ENCODE measurements around the gene ADPRHL1. TPM values are rescaled to one million over a fixed set of nuclear protein-coding genes. Genes with fewer than 3 reads are reported as not detected.

Gene ADPRHL1
- total RNA-seq, 1 experiment from 2014 or later = 2.7 TPM

DNA sequence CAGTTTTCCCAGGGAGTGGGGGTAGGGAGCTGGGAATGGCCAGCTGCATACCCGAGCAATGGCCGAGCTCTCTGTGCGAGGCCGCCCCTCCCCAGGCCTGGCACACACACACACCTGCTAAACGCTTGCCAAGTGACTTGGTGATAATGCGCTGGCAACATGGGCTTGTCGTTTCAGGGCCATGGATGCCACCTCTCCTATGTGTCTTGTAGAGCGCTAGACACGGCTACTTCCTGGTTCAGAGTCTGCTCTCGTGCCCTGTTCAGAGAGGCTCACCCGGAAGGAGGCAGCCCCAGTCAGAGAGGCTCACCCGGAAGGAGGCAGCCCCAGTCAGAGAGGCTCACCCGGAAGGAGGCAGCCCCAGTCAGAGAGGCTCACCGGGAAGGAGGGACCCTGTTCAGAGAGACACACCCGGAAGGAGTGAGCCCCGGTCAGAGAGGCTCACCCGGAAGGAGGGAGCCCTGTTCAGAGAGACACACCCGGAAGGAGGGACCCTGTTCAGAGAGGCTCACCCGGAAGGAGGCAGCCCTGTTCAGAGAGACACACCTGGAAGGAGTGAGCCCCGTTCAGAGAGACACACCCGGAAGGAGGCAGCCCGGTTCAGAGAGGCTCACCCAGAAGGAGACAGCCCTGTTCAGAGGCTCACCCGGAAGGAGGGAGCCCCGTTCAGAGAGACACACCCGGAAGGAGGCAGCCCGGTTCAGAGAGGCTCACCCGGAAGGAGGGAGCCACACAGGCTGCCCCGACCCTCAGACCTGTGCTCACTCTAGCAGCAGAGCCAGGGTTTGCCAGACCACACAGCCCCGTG lies 4.2 kb downstream of the ADPRHL1 start:
- Histone ChIP-seq H3K4ac (ENCODE audit: low read depth, low read length) (no peak overlapping the region), H3K56ac (ENCODE audit: insufficient read length, low read depth, low read length) (no peak overlapping the region), H3K27ac (ENCODE audit: insufficient read length, low read depth, low read length) (no peak overlapping the region), H3K23ac (ENCODE audit: insufficient read length, low read depth, low read length) (no peak overlapping the region), H2BK5ac (ENCODE audit: insufficient read length, low read length) (no peak overlapping the region), H3K79me2 (ENCODE audit: insufficient read depth, low read length) (no peaks in the 10 kb centered on the region), H4K5ac (ENCODE audit: insufficient read length, low read depth, low read length) (no peak overlapping the region), H4K8ac (replicated peaks; ENCODE audit: insufficient read length, low read depth, low read length) (no peak overlapping the region), H3K79me1 (ENCODE audit: insufficient read depth, low read depth, low read length, poor library complexity, severe bottlenecking) (no peaks in the 10 kb centered on the region), H2BK120ac (ENCODE audit: low read depth, low read length, poor library complexity, severe bottlenecking) (no peak overlapping the region), H2BK20ac (ENCODE audit: low read depth, low read length, poor library complexity, severe bottlenecking) (no peak overlapping the region), H3K9ac (ENCODE audit: extremely low read depth, insufficient read length, low read length) (no peak overlapping the region), H4K91ac (ENCODE audit: insufficient read length, low read depth, low read length) (no peak overlapping the region), H3K4me2 (ENCODE audit: insufficient read depth, insufficient read length, low read length) (no peak overlapping the region), H3K23me2 (ENCODE audit: insufficient read length, low read depth, low read length, poor library complexity, severe bottlenecking) (no peaks in the 10 kb centered on the region), H4K20me1 (ENCODE audit: control insufficient read depth, insufficient read depth, insufficient read length) (no peaks in the 10 kb centered on the region), H3T11ph (ENCODE audit: low read length) (no peak overlapping the region), H2BK15ac (ENCODE audit: low read depth, low read length) (no peak overlapping the region), H2AFZ (ENCODE audit: low read length) (no peak overlapping the region), H3K9me3 (ENCODE audit: control insufficient read depth, low read depth, low read length) (no peaks in the 10 kb centered on the region), H3K4me1 (ENCODE audit: insufficient read depth, low read length) (no peaks in the 10 kb centered on the region), H3K18ac (ENCODE audit: insufficient read length, low read depth, low read length) (no peak overlapping the region), H3K14ac (ENCODE audit: insufficient read depth, low read length) (no peak overlapping the region), H3K27me3 (ENCODE audit: insufficient read depth, low read length) (no peaks in the 10 kb centered on the region), H2AK5ac (ENCODE audit: insufficient read length, low read length) (no peak overlapping the region), H2BK12ac (ENCODE audit: insufficient read length, low read depth, low read length) (no peak overlapping the region)
- Mint-ChIP-seq H3K4me3 (no peak overlapping the region), H3K36me3 (ENCODE audit: insufficient read depth in 1 of 3, low read depth in 3 of 3) (peaks cover 10 to 28% (median 14%) of the 10 kb centered on the region in 3 experiments), H3K9me3 (peaks cover 0 to 4% of the 10 kb centered on the region in 2 experiments; a peak in 1 of 5 replicates), H3K27ac (peak overlapping the region; percentile 61 to 84 (median 62); a peak in 6 of 7 replicates), H3K27me3 (ENCODE audit: low read depth) (peaks cover 2% of the 10 kb centered on the region; the same call in 1 of the 2 replicates), H3K4me1 (peaks cover 2 to 14% of the 10 kb centered on the region in 2 experiments; a peak in 3 of 4 replicates)
- no peak for TF ChIP-seq CTCF (conservative IDR thresholded peaks at IDR 0.05)
- DNase-seq = no peak
- no CpG with 5 or more reads among the region's 29 CpGs for WGBS (ENCODE audit: extremely low coverage, insufficient read length, low lambda C conversion rate)
